K562 (cell line): ENCODE data around the gene FKBP7. TPM values are rescaled to one million over a fixed set of nuclear protein-coding genes. Genes with fewer than 3 reads are reported as not detected.

Experiments
- ATF1 ChIP-seq, 2 experiments: fragments of 450-650 bp in 1 of 2; IDR thresholded peaks; 2 replicates each; pipeline ENCODE4 v1.6.1; 2016; ENCODE audit warnings: missing compliant biosample characterization in 1 of 2, missing genetic modification characterization in 1 of 2
- EP400 ChIP-seq: fragments of 450-650 bp; IDR thresholded peaks from 2 replicates; pipeline ENCODE4 v1.6.1; 2017; ENCODE audit warnings: antibody characterized with exemption, mild to moderate bottlenecking, moderate library complexity
- HMG20B ChIP-seq: fragments of 250-450 bp; sonication (Bioruptor Pico); IDR thresholded peaks from 2 replicates; pipeline ENCODE4 v1.5.0; 2021; ENCODE audit warnings: mild to moderate bottlenecking
- ILF3 ChIP-seq: fragments of 450-650 bp; IDR thresholded peaks from 2 replicates; pipeline ENCODE4 v1.6.1; 2018; ENCODE audit warnings: antibody characterized with exemption, mild to moderate bottlenecking, moderate library complexity, borderline replicate concordance
- LARP7 ChIP-seq: fragments of 450-650 bp; IDR thresholded peaks from 2 replicates; pipeline ENCODE4 v1.6.1; 2016
- PBX2 ChIP-seq, 2 experiments: IDR thresholded peaks in 1 of 2; conservative IDR thresholded peaks in 1 of 2; 2 replicates each; pipeline ENCODE4 v1.6.1; 2016; ENCODE audit warnings: low read depth in 2 of 2, mild to moderate bottlenecking in 1 of 2, missing compliant biosample characterization in 1 of 2, missing genetic modification characterization in 1 of 2, moderate library complexity in 1 of 2
- RFX5 ChIP-seq: IDR thresholded peaks from 2 replicates; pipeline ENCODE4 v1.6.1; 2011; ENCODE audit warnings: low read depth, mild to moderate bottlenecking, improper control_type of control experiment, low read length
- SMC3 ChIP-seq: conservative IDR thresholded peaks from 2 replicates; pipeline ENCODE4 v1.6.1; 2011; ENCODE audit warnings: low read depth, low read length, improper control_type of control experiment; ENCODE audit not compliant: insufficient read depth
- STAG1 ChIP-seq: sonication (generic); formaldehyde crosslinking; IDR thresholded peaks from 2 replicates; pipeline ENCODE4 v1.5.0; 2020; ENCODE audit warnings: missing genetic modification reagents, borderline replicate concordance
- TSHZ1 ChIP-seq: fragments of 250-450 bp; sonication (Bioruptor Pico); IDR thresholded peaks from 2 replicates; pipeline ENCODE4 v1.4.0; 2020; ENCODE audit warnings: mild to moderate bottlenecking, moderate library complexity
- ZNF318 ChIP-seq, 2 experiments: fragments of 450-650 bp; IDR thresholded peaks; 2 replicates each; pipeline ENCODE4 v1.6.1; 2016; ENCODE audit warnings: mild to moderate bottlenecking in 2 of 2, borderline replicate concordance in 1 of 2, low read depth in 1 of 2, moderate library complexity in 1 of 2
- polyA plus RNA-seq, 8 experiments: library from polyadenylated mRNA; depleted of rRNA in 4 of 8; stranded (reverse) in 5 of 8; unstranded in 3 of 8; fragments of >200 nt; fragmentation: Nextera tagmentation in 2 of 8; fragmentation: Illumina TruSeq in 1 of 8; extraction: Ambion mirVana in 2 of 8; extraction: Trizol in 1 of 8; gene quantifications; 2 replicates each; pipeline versions ENCODE4 v1.2.1 to v1.2.3, GENCODE V29; 2011 to 2014; ENCODE audit warnings: inconsistent platforms in 1 of 8, missing spikeins in 1 of 8
- total RNA-seq, 7 experiments: library from RNA; depleted of rRNA in 6 of 7; stranded (reverse); fragments of >200 nt in 6 of 7; fragmentation: Illumina TruSeq in 2 of 7; extraction: Trizol in 2 of 7; gene quantifications; 2 replicates each; pipeline versions ENCODE4 v1.2.1 to v1.2.3, GENCODE V29; 2011 to 2021; ENCODE audit warnings: low replicate concordance in 1 of 7
- TF ChIP-seq, protein P1 (sequence below): sonication (generic); formaldehyde crosslinking; IDR thresholded peaks from 2 replicates; pipeline ENCODE4 v1.8.0; 2022; ENCODE audit warnings: mild to moderate bottlenecking, missing genetic modification reagents

FKBP7 gene
- total and polyA plus RNA-seq, 9 of the 15 experiments (the other 6 are each of a cell fraction or from before 2014, with no cell fraction given), result 6.1 to 23.2 (median 19.0) TPM

DNA sequence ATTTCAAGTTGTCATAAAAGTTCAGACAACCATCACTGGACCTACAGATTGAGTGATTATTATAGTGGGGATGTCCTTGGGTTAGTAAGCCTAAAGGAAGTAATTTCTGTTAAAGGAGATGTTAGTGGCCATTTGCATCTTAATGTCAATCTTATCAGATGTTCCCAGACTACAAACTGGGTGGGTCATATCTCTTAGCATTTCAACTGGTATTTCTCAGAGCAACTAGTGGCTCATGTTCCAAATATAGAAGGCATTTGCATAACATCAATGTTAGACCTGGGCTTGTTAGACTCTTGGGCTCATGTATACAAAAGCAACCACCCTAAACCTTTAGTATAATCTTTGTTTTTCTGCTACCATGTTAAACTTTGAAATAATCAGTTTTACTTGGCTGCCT is 19.7 kb upstream of the FKBP7 start (continued):
- TF ChIP-seq, protein P1, sequence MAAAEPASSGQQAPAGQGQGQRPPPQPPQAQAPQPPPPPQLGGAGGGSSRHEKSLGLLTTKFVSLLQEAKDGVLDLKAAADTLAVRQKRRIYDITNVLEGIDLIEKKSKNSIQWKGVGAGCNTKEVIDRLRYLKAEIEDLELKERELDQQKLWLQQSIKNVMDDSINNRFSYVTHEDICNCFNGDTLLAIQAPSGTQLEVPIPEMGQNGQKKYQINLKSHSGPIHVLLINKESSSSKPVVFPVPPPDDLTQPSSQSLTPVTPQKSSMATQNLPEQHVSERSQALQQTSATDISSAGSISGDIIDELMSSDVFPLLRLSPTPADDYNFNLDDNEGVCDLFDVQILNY (CRISPR knock-in tag), result no peak
- TF ChIP-seq LARP7 (no peak), HMG20B (no peak), RFX5 (no peak), EP400 (no peak), TSHZ1 (no peak), ZNF318 (IDR thresholded peaks at IDR 0.05; ENCODE audit: borderline replicate concordance in 1 of 2, low read depth in 1 of 2) (no peak), SMC3 (no peak), ATF1 (CRISPR knock-in tag; IDR thresholded peaks at IDR 0.05) (no peak), ATF1 (tag; IDR thresholded peaks at IDR 0.05) (no peak), ILF3 (no peak), STAG1 (CRISPR knock-in tag) (no peak), PBX2 (CRISPR knock-in tag; IDR thresholded peaks at IDR 0.05; ENCODE audit: low read depth) (no peak), PBX2 (tag; conservative IDR thresholded peaks at IDR 0.05; ENCODE audit: low read depth) (no peak)
